ENCODE data around the gene H1-8. TPM values are rescaled to one million over a fixed set of nuclear protein-coding genes. Genes with fewer than 3 reads are reported as not detected.

Gene H1-8
- total RNA-seq, 1 donor from 2014 or later = not detected

DNA sequence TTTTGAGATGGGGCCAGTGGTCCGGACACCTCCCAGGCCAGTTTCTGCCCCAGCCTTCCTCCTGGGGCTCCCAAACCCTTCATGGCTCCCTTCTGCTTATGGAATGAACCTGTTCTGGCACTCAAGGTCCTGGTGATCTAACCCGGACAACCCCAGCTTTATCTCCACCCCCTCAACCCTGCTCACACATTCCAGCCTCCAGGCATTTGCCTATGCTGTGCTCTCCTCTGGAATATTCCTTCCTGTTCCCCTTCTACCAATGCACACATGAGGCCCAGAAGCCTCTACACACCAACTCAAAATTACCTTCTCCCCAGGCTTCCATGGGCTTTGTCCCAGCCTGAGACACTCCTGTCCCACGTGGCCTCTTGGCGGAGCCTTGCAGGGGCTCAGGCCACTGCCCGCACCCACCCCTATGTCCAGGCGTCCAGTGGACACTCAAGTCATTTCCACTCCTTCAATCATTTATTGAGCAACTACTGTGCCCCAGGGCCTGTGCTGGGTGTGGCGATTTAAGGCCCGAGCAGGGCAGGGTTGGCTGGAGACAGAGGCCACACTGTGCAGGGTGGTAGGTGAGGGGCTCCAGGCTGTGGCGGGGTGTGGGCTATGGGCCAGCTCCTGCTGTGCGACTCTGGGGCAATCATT, 44.7 kb downstream of the H1-8 start:
- DNase-seq (ENCODE audit: low read depth) = no peak
- no peak overlapping the region for H3K4me3 ChIP-seq (ENCODE audit: low read depth, low read length)
- TF ChIP-seq, protein P1, sequence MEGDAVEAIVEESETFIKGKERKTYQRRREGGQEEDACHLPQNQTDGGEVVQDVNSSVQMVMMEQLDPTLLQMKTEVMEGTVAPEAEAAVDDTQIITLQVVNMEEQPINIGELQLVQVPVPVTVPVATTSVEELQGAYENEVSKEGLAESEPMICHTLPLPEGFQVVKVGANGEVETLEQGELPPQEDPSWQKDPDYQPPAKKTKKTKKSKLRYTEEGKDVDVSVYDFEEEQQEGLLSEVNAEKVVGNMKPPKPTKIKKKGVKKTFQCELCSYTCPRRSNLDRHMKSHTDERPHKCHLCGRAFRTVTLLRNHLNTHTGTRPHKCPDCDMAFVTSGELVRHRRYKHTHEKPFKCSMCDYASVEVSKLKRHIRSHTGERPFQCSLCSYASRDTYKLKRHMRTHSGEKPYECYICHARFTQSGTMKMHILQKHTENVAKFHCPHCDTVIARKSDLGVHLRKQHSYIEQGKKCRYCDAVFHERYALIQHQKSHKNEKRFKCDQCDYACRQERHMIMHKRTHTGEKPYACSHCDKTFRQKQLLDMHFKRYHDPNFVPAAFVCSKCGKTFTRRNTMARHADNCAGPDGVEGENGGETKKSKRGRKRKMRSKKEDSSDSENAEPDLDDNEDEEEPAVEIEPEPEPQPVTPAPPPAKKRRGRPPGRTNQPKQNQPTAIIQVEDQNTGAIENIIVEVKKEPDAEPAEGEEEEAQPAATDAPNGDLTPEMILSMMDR (conservative IDR thresholded peaks at IDR 0.05; ENCODE audit: low read depth, low read length) = no peak

DNA sequence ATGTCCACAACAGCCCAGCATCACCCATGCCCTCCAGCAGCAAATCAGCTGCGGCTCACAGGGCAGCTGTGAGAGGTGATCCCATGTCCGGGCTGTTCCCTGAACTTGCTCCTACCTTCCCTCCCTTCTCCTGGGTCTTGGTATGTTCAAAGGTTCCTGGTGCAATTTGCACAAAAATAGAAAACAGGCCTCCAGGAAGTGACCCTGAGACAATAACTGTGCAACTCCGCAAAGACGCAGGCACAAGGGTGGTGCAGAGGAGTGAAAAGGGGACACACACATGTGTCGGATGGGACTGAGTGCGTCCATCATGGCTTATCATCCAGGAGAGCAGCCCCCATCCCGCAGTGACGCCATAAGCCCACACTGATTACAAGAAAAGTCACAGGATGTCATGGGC, 47.2 kb downstream of the H1-8 start:
- DNase-seq (ENCODE audit: low read depth) = no peak
- H3K4me3 ChIP-seq (ENCODE audit: low read depth, low read length) = no peak overlapping the region

DNA sequence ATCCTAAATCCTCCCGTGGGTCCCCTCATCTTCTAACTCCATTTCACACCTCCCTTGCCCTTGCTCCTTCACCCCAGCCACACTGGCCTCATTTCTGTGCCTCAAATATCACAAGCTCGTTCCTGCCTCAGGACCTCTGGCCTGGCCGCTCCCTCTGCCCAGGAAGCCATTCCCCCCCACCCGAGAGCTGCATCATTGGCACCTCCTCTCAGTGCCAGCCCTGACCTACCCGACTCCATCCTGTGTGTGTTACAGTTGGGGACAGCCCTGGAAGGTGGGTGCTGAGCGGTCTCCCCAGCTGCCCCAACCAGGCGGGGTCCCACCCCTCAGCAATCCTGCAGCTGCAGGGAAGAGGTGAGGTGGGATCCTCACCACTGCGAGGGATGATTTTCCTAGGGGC, 49.0 kb downstream of the H1-8 start:
- H3K4me3 ChIP-seq (ENCODE audit: low read depth, low read length) = no peak overlapping the region
- DNase-seq (ENCODE audit: low read depth) = no peak
- TF ChIP-seq, protein P1 (conservative IDR thresholded peaks at IDR 0.05; ENCODE audit: low read depth, low read length) = no peak

More for the DNA sequence above, 47.2 kb downstream of the H1-8 start:
- TF ChIP-seq, protein P1 (conservative IDR thresholded peaks at IDR 0.05; ENCODE audit: low read depth, low read length) = no peak

DNA sequence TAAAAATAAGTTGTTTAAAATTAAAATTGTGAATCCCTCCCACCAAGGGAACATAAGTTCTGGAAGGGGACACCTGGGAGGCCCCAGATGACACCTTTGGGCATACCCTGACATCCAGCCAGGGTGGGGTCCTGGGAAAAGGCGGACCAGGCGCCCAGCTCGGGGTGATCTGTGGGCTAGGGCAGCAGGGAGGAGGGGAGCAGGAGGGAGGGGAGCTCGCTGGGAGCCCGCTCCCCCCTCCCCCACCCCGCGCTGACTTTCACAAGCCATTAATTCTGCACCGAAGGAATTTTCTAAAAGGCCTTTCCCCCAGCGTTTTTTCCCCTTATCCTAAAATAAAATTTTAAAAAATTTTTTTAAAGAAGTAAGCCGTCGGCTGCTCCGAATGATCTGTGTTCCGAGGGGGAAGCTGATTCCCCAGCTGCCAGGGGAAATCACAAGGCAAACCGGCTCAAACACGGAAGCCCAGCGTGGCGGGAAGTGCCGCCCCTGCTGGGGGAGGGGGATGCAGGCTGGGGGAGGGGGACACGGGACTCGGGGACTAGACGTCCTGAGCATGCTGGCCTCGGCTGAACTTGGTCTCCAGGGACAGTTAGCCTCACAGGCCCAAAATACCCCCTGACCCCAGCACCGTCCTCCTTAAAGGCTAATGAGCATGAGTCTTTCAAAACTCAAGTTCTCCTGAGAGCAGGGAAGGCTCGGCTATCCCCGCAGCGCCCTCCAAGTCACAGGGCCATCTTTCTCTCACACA, 49.6 kb downstream of the H1-8 start:
- DNase-seq (ENCODE audit: low read depth) = no peak
- H3K4me3 ChIP-seq (ENCODE audit: low read depth, low read length) = peak overlapping the region; percentile 6
- TF ChIP-seq, protein P1 (conservative IDR thresholded peaks at IDR 0.05; ENCODE audit: low read depth, low read length) = no peak

DNA sequence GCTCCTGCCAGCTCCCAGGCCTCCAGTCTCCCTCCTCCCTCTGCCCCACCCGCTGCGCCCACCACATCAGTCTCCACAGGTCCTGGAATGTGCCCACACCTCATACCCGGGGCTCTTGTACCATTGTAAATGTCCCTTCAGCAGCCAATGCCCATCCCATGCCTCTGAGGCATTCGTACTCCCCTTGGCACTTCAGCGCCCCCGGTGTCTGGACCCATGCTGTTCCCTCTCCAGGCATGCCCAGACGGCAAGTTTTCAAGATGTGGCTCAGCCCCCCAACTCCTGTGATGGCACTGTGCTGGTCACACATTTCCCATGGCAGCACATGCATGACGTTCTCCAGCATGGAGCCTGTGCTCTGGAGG, 50.2 kb downstream of the H1-8 start:
- DNase-seq (ENCODE audit: low read depth) = no peak
- TF ChIP-seq, protein P1 (conservative IDR thresholded peaks at IDR 0.05; ENCODE audit: low read depth, low read length) = no peak
- no peak overlapping the region for H3K4me3 ChIP-seq (ENCODE audit: low read depth, low read length)

DNA sequence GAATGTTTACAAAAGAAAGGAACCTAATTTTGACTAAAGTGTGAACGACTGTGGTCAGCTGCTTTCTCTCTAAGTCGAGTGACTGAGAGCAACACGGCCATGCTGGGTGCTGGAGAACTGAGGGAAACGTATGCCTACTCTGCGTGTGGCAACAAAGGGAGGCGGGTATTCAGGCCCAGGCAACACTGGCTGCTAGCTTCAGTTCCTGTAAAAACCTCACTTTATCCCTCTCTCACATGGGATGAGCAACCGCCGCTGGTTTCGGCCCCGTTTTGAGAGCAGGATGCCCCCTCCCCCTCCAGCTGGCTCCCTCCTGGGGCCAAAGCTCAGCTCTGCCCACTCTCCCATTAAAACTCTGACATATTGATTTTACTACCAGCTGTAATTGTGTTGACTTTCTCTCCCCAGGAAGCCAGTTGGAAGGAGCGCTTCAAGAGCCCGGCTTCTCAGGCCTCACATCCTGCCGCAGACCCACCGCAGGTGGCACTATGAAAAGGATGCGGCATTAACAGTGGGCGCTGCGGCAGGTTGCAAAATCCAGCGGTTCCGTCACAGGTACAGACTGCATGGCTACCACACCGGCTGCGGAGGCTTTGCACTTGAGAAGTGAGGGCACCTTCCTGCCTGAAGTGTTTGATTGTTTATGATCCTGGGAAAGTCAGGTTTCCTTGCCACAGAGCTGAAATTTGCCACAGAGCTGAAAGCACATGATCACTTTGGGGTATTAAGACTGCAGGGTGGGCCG, 50.8 kb downstream of the H1-8 start:
- DNase-seq (ENCODE audit: low read depth) = no peak
- TF ChIP-seq, protein P1 (conservative IDR thresholded peaks at IDR 0.05; ENCODE audit: low read depth, low read length) = no peak
- no peak overlapping the region for H3K4me3 ChIP-seq (ENCODE audit: low read depth, low read length)

All from epithelial cell of proximal tubule (primary cell).